ENCODE measurements around the gene XKR8.

- TF ChIP-seq EZH2 (IDR thresholded peaks at IDR 0.05; ENCODE audit: borderline replicate concordance, insufficient read depth, low read depth, low read length, poor library complexity, severe bottlenecking) = no peak
- no peak for TF ChIP-seq CTCF (IDR thresholded peaks at IDR 0.05)
These were observed 32.5 kb downstream of the XKR8 start for GRCh38 chr1:27992276-27992675.

Measured in B cell (primary cell).